Adrenal gland (tissue), 12 donors: Measurements from ENCODE around the gene CPEB1. TPM values are rescaled to one million over a fixed set of nuclear protein-coding genes. Genes with fewer than 3 reads are reported as not detected.

Source experiments
- DNase-seq, 7 donors: peaks; one replicate each; pipeline ENCODE4 v3.0.0-alpha.2; 2019 to 2020
- H3K27ac ChIP-seq, 5 donors: fragments of 200-600 bp; sonication (generic) in 4 of 5; 1 replicate in 3 of 5; 2 replicates in 2 of 5; pipeline versions ENCODE4 v1.5.1 to v1.8.0; 2016 to 2020; ENCODE audit warnings: mild to moderate bottlenecking in 1 of 5
- H3K27me3 ChIP-seq: fragments of 200-600 bp; 2 replicates; pipeline ENCODE4 v1.8.0; 2021
- H3K36me3 ChIP-seq, 2 donors: fragments of 200-600 bp; replicated peaks in 1 of 2; 1 replicate in 1 of 2; 2 replicates in 1 of 2; pipeline versions ENCODE4 v1.5.1 to v1.8.0; 2018 to 2022
- H3K4me1 ChIP-seq, 2 donors: fragments of 200-600 bp; replicated peaks in 1 of 2; 1 replicate in 1 of 2; 2 replicates in 1 of 2; pipeline versions ENCODE4 v1.5.1 to v1.8.0; 2018 to 2021
- H3K4me3 ChIP-seq, 4 donors: fragments of 200-600 bp; sonication (generic) in 3 of 4; one replicate each; pipeline ENCODE4 v1.5.1; 2016 to 2018
- H3K9me3 ChIP-seq, 3 donors: fragments of 200-600 bp; sonication (generic) in 1 of 3; replicated peaks in 1 of 3; 1 replicate in 2 of 3; 2 replicates in 1 of 3; pipeline versions ENCODE4 v1.5.1 to v1.8.0; 2016 to 2021
- POLR2A ChIP-seq, 2 donors: fragments of 450-650 bp; IDR thresholded peaks; one replicate each; pipeline ENCODE4 v1.6.1; 2017; ENCODE audit warnings: antibody characterized with exemption in 2 of 2, mild to moderate bottlenecking in 2 of 2, moderate library complexity in 1 of 2
- WGBS, 4 donors: extraction: QIAGEN DNeasy Blood & Tissue Kit in 2 of 4; methylation state at CpG; one replicate each; pipeline versions ENCODE4 v1.1.5 to v1.1.7; 2013 to 2017; 5-methylcytosine and 5-hydroxymethylcytosine counted together
- intact Hi-C, 2 donors: fragments of 100-400 bp; cut with DNase I; formaldehyde crosslinking; loops; one replicate each; pipeline versions ENCODE4 v1.14.1 to v1.15.0; 2022 to 2023
- polyA plus RNA-seq, 3 donors: library from polyadenylated mRNA; stranded (reverse); fragments of 200-250 nt in 2 of 3; fragments of 350-450 nt in 1 of 3; fragmentation: Illumina TruSeq in 1 of 3; extraction: RNeasy Lipid Tissue Mini Kit (QIAGEN cat#74804) in 1 of 3; gene quantifications; one replicate each; pipeline ENCODE4 v1.2.3, GENCODE V29; 2013 to 2014
- total RNA-seq, 9 donors: library from RNA; depleted of rRNA in 4 of 9; stranded (reverse); fragments of >200 nt in 4 of 9; fragments of 120-200 nt in 1 of 9; fragmentation: NEBNext Ultra II Directional in 1 of 9; extraction: Animal tissue kit (Norgen Biotek cat#: 25700) in 1 of 9; gene quantifications; one replicate each; pipeline versions ENCODE4 v1.1.0 to v1.2.4, GENCODE V29; 2013 to 2023
- TF ChIP-seq, protein P1 (sequence below), 6 experiments: fragments of 450-650 bp in 4 of 6; fragments of 200-600 bp in 2 of 6; sonication (generic) in 1 of 6; IDR thresholded peaks; 1 replicate in 5 of 6; 2 replicates in 1 of 6; pipeline versions ENCODE4 v1.5.1 to v1.8.0; 2016 to 2021; ENCODE audit warnings: antibody characterized with exemption in 6 of 6, mild to moderate bottlenecking in 2 of 6, moderate library complexity in 1 of 6
- donor health status: healthy with polysubstance abuse.
- donor health status: Bipolar disorder and iron deficiency.
- donor health status: DM: yes; HTN: yes; CAD: no.
- donor health status: DM: no; HTN: no; CAD: no.
- donor health status: DM: no; HTN: no; CAD: no.
- donor health status: DM: yes; HTN: yes; CAD: no.

The CPEB1 gene
- total and polyA plus RNA-seq, 12 donors: 1.5 to 11.6 (median 6.0) TPM

DNA sequence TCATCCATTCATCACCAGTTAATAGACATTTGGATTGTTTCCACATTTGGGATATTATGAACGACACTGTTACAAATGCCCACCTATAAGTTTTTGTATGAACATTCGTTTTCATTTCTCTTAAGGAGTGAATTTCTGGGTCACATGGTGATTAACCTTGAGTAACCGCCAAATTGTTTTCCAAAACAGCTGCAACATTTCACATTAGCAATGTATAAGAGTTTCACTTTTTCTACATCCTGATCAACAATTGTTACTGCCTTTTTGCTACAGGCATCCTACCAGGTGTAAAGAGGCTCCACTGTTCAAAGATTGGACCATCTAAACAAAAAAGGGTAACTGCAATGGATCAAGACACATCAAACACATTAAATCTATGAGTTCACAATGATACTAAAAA lies 52.0 kb downstream of the CPEB1 start:
- Histone ChIP-seq H3K27me3 (no peaks in the 10 kb centered on the region), H3K9me3 (no peaks in the 10 kb centered on the region), H3K27ac (no peak overlapping the region), H3K4me1 (no peaks in the 10 kb centered on the region), H3K36me3 (no peaks in the 10 kb centered on the region), H3K4me3 (no peak overlapping the region)
- TF ChIP-seq, protein P1, sequence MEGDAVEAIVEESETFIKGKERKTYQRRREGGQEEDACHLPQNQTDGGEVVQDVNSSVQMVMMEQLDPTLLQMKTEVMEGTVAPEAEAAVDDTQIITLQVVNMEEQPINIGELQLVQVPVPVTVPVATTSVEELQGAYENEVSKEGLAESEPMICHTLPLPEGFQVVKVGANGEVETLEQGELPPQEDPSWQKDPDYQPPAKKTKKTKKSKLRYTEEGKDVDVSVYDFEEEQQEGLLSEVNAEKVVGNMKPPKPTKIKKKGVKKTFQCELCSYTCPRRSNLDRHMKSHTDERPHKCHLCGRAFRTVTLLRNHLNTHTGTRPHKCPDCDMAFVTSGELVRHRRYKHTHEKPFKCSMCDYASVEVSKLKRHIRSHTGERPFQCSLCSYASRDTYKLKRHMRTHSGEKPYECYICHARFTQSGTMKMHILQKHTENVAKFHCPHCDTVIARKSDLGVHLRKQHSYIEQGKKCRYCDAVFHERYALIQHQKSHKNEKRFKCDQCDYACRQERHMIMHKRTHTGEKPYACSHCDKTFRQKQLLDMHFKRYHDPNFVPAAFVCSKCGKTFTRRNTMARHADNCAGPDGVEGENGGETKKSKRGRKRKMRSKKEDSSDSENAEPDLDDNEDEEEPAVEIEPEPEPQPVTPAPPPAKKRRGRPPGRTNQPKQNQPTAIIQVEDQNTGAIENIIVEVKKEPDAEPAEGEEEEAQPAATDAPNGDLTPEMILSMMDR (IDR thresholded peaks at IDR 0.05): no peak
- TF ChIP-seq POLR2A (IDR thresholded peaks at IDR 0.05): no peak
- intact Hi-C loops: no loop called here
- DNase-seq: no peak
- WGBS, 4 donors: 64 to 76% (median 69%) methylated on average over 3 of the region's 3 CpGs

DNA sequence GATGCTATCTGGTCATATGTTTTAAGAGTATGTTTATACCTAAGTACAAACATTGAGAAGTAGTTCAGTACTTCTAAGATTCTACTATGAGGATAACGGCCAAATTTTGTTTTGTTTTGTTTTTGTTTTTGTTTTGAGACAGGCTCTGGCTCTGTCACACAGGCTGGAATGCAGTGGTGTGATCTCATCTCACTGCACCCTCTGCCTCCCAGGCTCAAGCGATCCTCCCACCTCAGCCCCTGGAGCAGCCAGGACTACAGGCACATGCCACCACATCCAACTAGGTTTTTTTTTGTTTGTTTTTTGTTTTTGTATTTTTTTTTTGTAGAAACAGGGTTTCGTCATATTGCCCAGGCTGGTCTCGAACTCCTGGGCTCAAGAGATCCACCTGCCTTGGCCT lies 59.4 kb downstream of the CPEB1 start:
- H3K27ac ChIP-seq: no peak overlapping the region
- DNase-seq: no peak
- 73 to 79% (median 76%) methylated on average over 4 of the region's 4 CpGs for WGBS, 4 donors
- intact Hi-C loops: no loop called here
- no peaks in the 10 kb centered on the region for H3K27me3 ChIP-seq
- TF ChIP-seq, protein P1 (IDR thresholded peaks at IDR 0.05): no peak
- no peak for TF ChIP-seq POLR2A (IDR thresholded peaks at IDR 0.05)
- H3K4me3 ChIP-seq: no peak overlapping the region
- no peaks in the 10 kb centered on the region for H3K9me3 ChIP-seq
- no peaks in the 10 kb centered on the region for H3K4me1 ChIP-seq
- H3K36me3 ChIP-seq: no peaks in the 10 kb centered on the region

- no peaks in the 10 kb centered on the region for H3K36me3 ChIP-seq
- WGBS, 4 donors: 44 to 49% (median 49%) methylated on average over 3 of the region's 3 CpGs
- H3K4me3 ChIP-seq: no peak overlapping the region
- no peaks in the 10 kb centered on the region for H3K27me3 ChIP-seq
- H3K9me3 ChIP-seq: no peaks in the 10 kb centered on the region
- DNase-seq: peak in 1 of 7 donors; percentile 1
- H3K4me1 ChIP-seq: no peaks in the 10 kb centered on the region
- no peak overlapping the region for H3K27ac ChIP-seq
- intact Hi-C loops: no loop called here
- no peak for TF ChIP-seq POLR2A (IDR thresholded peaks at IDR 0.05)
- TF ChIP-seq, protein P1 (IDR thresholded peaks at IDR 0.05): peak in 1 of 6 experiments; percentile 16
Observed at GRCh38 chr15:82585072-82585471, 62.1 kb downstream of the CPEB1 start.

DNA sequence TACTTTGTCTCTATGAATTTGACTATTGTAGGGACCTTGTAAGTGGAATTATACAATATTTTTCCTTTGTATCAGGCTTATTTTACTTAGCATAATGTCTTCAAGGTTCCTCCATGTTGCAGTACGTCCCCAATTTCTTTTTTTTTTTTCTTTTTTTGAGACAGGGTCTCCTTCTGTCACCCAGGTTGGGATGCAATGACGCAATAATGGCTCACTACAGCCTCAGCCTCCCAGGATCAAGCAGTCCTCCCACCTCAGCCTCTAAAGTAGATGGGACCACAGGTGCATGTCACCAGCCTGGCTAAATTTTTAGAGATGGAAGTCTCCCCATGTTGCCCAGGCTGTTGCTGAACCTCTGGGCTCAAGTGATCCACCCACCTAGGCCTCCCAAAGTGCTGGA lies 66.5 kb downstream of the CPEB1 start:
- H3K27me3 ChIP-seq: no peaks in the 10 kb centered on the region

More for the DNA sequence above, 66.5 kb downstream of the CPEB1 start:
- Histone ChIP-seq H3K27ac (no peak overlapping the region), H3K4me1 (no peaks in the 10 kb centered on the region), H3K4me3 (no peak overlapping the region), H3K9me3 (no peaks in the 10 kb centered on the region), H3K36me3 (no peaks in the 10 kb centered on the region)
- intact Hi-C loops: no loop called here
- WGBS, 4 donors: 69 to 80% (median 73%) methylated on average over 2 of the region's 2 CpGs
- no peak for TF ChIP-seq POLR2A (IDR thresholded peaks at IDR 0.05)
- TF ChIP-seq, protein P1 (IDR thresholded peaks at IDR 0.05): no peak
- no peak for DNase-seq
